Esophagus muscularis mucosa (tissue), 4 donors: ENCODE results near the gene RPP40. TPM values are rescaled to one million over a fixed set of nuclear protein-coding genes. Genes with fewer than 3 reads are reported as not detected.

Experiments
- DNase-seq: peaks from one replicate; pipeline ENCODE4 v3.0.0-alpha.2; 2017; ENCODE audit errors: extremely low spot score
- H3K27ac ChIP-seq, 4 donors: fragments of 200-600 bp; sonication (generic); replicated peaks in 1 of 4; 1 replicate in 3 of 4; 2 replicates in 1 of 4; pipeline ENCODE4 v1.5.1; 2016 to 2019; ENCODE audit warnings: mild to moderate bottlenecking in 1 of 4
- H3K27me3 ChIP-seq, 4 donors: fragments of 200-600 bp; sonication (generic); one replicate each; pipeline versions ENCODE4 v1.5.1 to v1.6.0; 2016 to 2019
- H3K36me3 ChIP-seq, 4 donors: fragments of 200-600 bp; sonication (generic); one replicate each; pipeline ENCODE4 v1.5.1; 2016 to 2019
- H3K4me1 ChIP-seq, 4 donors: fragments of 200-600 bp; sonication (generic); one replicate each; pipeline ENCODE4 v1.5.1; 2016 to 2019
- H3K4me3 ChIP-seq, 4 donors: fragments of 200-600 bp; sonication (generic); 1 replicate in 2 of 4; 2 replicates in 2 of 4; pipeline ENCODE4 v1.5.1; 2016 to 2019; ENCODE audit warnings: mild to moderate bottlenecking in 4 of 4, moderate library complexity in 1 of 4
- H3K9me3 ChIP-seq, 4 donors: fragments of 200-600 bp; sonication (generic); 1 replicate in 3 of 4; 2 replicates in 1 of 4; pipeline ENCODE4 v1.5.1; 2016 to 2019
- EP300 ChIP-seq: sonication (generic); formaldehyde crosslinking; IDR thresholded peaks from one replicate; pipeline ENCODE4 v1.6.1; 2017; ENCODE audit warnings: antibody characterized with exemption
- POLR2A ChIP-seq: fragments of 450-650 bp; IDR thresholded peaks from one replicate; pipeline ENCODE4 v1.6.1; 2017; ENCODE audit warnings: antibody characterized with exemption, moderate library complexity, mild to moderate bottlenecking, low read depth
- POLR2AphosphoS5 ChIP-seq, 2 donors: sonication (generic); formaldehyde crosslinking; IDR thresholded peaks; one replicate each; pipeline ENCODE4 v1.6.1; 2017; ENCODE audit warnings: antibody characterized with exemption in 2 of 2
- WGBS: methylation state at CpG from one replicate; pipeline ENCODE4 v1.1.5; 2018; 5-methylcytosine and 5-hydroxymethylcytosine counted together
- intact Hi-C: fragments of 100-400 bp; cut with DNase I; formaldehyde crosslinking; loops from one replicate; pipeline ENCODE4 v1.15.1; 2023
- total RNA-seq, 4 donors: library from RNA; depleted of rRNA; stranded (reverse); fragments of >200 nt; gene quantifications; one replicate each; pipeline versions ENCODE4 v1.1.0 to v1.2.1, GENCODE V29; 2016
- TF ChIP-seq, protein P1 (sequence below), 3 experiments: fragments of 200-600 bp in 2 of 3; fragments of 450-650 bp in 1 of 3; sonication (generic) in 2 of 3; IDR thresholded peaks; one replicate each; pipeline ENCODE4 v1.5.1; 2017 to 2019; ENCODE audit warnings: antibody characterized with exemption in 3 of 3, mild to moderate bottlenecking in 2 of 3, moderate library complexity in 1 of 3

RPP40 gene
- total RNA-seq, 4 donors from 2014 or later, result 2.5 to 7.9 (median 3.8) TPM

DNA sequence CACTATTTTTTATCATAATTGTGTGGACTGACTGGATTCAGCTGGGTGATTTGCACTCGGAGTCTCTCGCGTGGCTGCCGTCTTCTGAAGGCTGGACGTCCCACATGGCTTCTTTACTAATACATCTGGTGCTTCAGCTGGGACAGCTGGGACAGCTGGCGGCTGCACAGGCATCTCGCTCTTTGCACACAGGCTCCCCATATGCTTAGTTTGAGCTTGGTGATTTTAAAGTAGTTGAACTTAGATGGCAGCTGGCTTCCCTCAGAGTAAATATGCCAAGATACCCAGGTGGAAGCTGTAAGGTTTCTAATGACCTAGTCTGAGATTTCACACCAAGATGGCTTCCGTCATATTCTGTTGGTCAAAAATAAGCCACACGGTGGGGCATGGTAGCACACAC, 42.6 kb upstream of the RPP40 start:
- Histone ChIP-seq H3K4me1 (peaks cover 0 to 8% (median 0%) of the 10 kb centered on the region in 4 donors), H3K9me3 (peaks cover 0 to 12% (median 7%) of the 10 kb centered on the region in 4 donors), H3K36me3 (peaks cover 0 to 7% (median 0%) of the 10 kb centered on the region in 4 donors), H3K4me3 (no peak overlapping the region), H3K27ac (no peak overlapping the region), H3K27me3 (no peaks in the 10 kb centered on the region)
- TF ChIP-seq, protein P1, sequence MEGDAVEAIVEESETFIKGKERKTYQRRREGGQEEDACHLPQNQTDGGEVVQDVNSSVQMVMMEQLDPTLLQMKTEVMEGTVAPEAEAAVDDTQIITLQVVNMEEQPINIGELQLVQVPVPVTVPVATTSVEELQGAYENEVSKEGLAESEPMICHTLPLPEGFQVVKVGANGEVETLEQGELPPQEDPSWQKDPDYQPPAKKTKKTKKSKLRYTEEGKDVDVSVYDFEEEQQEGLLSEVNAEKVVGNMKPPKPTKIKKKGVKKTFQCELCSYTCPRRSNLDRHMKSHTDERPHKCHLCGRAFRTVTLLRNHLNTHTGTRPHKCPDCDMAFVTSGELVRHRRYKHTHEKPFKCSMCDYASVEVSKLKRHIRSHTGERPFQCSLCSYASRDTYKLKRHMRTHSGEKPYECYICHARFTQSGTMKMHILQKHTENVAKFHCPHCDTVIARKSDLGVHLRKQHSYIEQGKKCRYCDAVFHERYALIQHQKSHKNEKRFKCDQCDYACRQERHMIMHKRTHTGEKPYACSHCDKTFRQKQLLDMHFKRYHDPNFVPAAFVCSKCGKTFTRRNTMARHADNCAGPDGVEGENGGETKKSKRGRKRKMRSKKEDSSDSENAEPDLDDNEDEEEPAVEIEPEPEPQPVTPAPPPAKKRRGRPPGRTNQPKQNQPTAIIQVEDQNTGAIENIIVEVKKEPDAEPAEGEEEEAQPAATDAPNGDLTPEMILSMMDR (IDR thresholded peaks at IDR 0.05), result no peak
- no peak for TF ChIP-seq POLR2A
- 61% methylated on average over 8 of the region's 9 CpGs for WGBS
- intact Hi-C loops, result no loop called here
- no peak for DNase-seq

DNA sequence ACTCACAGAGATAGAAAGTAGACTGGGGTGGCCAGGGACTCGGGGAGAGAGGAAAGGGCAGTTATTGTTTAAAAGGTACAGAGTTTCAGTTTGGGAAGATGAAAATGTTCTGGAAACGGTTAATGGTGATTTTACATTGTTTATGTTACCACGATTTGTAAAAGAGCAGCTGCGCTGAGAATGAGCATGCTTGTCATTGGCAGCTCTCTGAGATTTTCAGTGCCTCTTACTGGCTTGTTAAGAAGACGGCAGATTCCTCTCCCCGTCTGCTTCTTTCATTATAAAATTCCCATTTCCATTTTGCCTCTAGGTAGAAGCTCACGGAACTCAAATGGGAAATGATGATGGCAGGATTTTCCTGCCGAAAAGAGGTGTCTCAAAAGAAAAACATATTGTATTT, 41.6 kb upstream of the RPP40 start:
- TF ChIP-seq, protein P1 (IDR thresholded peaks at IDR 0.05), result no peak
- no peak for TF ChIP-seq POLR2AphosphoS5 (IDR thresholded peaks at IDR 0.05)
- no peak for TF ChIP-seq POLR2A
- no peak for TF ChIP-seq EP300
- intact Hi-C loops, result no loop called here
- no peak overlapping the region for H3K4me3 ChIP-seq
- WGBS, result 14% methylated on average over 8 of the region's 8 CpGs
- H3K36me3 ChIP-seq, result peaks cover 0 to 7% (median 0%) of the 10 kb centered on the region in 4 donors
- H3K9me3 ChIP-seq, result peaks cover 0 to 6% (median 0%) of the 10 kb centered on the region in 4 donors
- H3K4me1 ChIP-seq, result peaks cover 0 to 8% (median 0%) of the 10 kb centered on the region in 4 donors
- H3K27ac ChIP-seq, result no peak overlapping the region
- DNase-seq, result no peak
- no peaks in the 10 kb centered on the region for H3K27me3 ChIP-seq

DNA sequence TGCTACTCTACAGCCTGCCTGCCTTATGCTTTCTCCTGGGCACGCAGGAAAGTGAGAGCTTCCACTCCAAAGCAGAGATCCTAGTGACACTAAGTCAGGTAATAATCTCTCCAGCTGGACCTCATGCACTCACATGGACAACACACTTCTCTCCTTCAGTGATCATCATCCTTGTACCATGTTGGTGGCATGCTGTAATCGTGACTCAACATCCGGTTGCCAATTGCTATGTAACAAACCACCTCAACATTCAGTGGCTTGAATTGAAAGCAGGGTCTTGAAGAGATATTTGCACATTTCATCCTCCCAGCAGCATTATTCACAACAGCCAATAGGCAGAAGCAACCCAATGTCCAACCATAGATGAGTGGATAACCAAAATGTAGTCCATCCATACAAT, 41.0 kb upstream of the RPP40 start:
- peaks cover 0 to 8% (median 0%) of the 10 kb centered on the region in 4 donors for H3K4me1 ChIP-seq
- intact Hi-C loops, result no loop called here
- no peak for DNase-seq
- H3K27ac ChIP-seq, result no peak overlapping the region
- H3K27me3 ChIP-seq, result no peaks in the 10 kb centered on the region
- peaks cover 0 to 7% (median 0%) of the 10 kb centered on the region in 4 donors for H3K36me3 ChIP-seq
- H3K4me3 ChIP-seq, result no peak overlapping the region
- 98% methylated on average over 3 of the region's 3 CpGs for WGBS
- peaks cover 0 to 1% (median 0%) of the 10 kb centered on the region in 4 donors for H3K9me3 ChIP-seq
- TF ChIP-seq EP300, result no peak
- no peak for TF ChIP-seq POLR2A
- TF ChIP-seq POLR2AphosphoS5 (IDR thresholded peaks at IDR 0.05), result no peak
- TF ChIP-seq, protein P1 (IDR thresholded peaks at IDR 0.05), result no peak

DNA sequence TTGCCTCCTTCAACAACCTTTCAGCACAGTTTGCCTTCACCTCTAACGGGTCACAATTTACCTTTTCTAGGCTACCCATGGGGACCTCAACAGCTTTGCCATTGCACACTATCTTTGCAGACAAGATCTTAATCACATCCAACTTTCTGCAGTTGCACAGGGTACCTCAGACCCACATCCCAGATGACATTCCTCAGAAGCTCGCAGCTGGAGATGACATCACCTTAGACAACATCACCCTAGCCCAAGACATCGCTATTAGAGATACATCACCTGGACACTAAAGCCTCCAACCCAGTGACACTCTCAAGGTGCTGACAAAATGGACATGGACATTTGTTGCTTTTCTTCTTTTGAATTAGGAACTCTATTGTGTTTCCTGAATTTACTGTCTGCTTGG, 38.6 kb upstream of the RPP40 start:
- TF ChIP-seq POLR2AphosphoS5 (IDR thresholded peaks at IDR 0.05) (no peak), EP300 (no peak), POLR2A (no peak)
- TF ChIP-seq, protein P1 (IDR thresholded peaks at IDR 0.05), result no peak
- Histone ChIP-seq H3K4me3 (no peak overlapping the region), H3K9me3 (no peaks in the 10 kb centered on the region), H3K27me3 (no peaks in the 10 kb centered on the region), H3K27ac (no peak overlapping the region), H3K4me1 (peaks cover 0 to 8% (median 0%) of the 10 kb centered on the region in 4 donors), H3K36me3 (peaks cover 0 to 7% (median 0%) of the 10 kb centered on the region in 4 donors)
- WGBS, result 87% methylated on average over 3 of the region's 3 CpGs
- DNase-seq, result no peak
- intact Hi-C loops, result no loop called here

DNA sequence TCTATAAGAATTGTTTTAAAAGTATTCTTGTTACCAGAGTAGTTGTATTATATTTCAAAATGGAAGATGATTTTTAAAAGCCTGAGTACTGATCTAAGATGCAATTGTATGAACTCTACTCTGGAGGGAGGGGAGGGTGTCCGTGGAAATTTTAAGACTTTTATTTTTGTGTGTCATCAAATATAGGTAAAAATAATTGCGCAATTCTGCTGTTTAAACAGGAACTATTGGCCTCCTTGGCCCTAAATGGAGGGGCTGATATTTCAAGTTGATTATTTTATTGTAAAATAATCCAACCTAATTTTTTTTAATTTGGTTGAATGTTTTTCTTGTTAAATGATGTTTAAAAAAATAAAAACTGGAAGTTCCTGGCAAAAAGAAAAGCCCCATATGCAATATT, 38.1 kb upstream of the RPP40 start:
- no peak for TF ChIP-seq POLR2AphosphoS5 (IDR thresholded peaks at IDR 0.05)
- TF ChIP-seq POLR2A, result no peak
- TF ChIP-seq, protein P1 (IDR thresholded peaks at IDR 0.05), result no peak
- TF ChIP-seq EP300, result no peak
- intact Hi-C loops, result no loop called here
- H3K4me3 ChIP-seq, result no peak overlapping the region
- 41% methylated on average over 2 of the region's 2 CpGs for WGBS
- H3K4me1 ChIP-seq, result peaks cover 0 to 8% (median 0%) of the 10 kb centered on the region in 4 donors
- no peaks in the 10 kb centered on the region for H3K27me3 ChIP-seq
- no peak overlapping the region for H3K27ac ChIP-seq
- peaks cover 0 to 7% (median 0%) of the 10 kb centered on the region in 4 donors for H3K36me3 ChIP-seq
- no peak for DNase-seq
- no peaks in the 10 kb centered on the region for H3K9me3 ChIP-seq
